ENCODE data around the gene CFAP70.
"Not testable (repeated sequence)": the region's sequence is repeated elsewhere in the genome, so short reads cannot be mapped to it uniquely, and the experiment has no call there.

Gene CFAP70

DNA sequence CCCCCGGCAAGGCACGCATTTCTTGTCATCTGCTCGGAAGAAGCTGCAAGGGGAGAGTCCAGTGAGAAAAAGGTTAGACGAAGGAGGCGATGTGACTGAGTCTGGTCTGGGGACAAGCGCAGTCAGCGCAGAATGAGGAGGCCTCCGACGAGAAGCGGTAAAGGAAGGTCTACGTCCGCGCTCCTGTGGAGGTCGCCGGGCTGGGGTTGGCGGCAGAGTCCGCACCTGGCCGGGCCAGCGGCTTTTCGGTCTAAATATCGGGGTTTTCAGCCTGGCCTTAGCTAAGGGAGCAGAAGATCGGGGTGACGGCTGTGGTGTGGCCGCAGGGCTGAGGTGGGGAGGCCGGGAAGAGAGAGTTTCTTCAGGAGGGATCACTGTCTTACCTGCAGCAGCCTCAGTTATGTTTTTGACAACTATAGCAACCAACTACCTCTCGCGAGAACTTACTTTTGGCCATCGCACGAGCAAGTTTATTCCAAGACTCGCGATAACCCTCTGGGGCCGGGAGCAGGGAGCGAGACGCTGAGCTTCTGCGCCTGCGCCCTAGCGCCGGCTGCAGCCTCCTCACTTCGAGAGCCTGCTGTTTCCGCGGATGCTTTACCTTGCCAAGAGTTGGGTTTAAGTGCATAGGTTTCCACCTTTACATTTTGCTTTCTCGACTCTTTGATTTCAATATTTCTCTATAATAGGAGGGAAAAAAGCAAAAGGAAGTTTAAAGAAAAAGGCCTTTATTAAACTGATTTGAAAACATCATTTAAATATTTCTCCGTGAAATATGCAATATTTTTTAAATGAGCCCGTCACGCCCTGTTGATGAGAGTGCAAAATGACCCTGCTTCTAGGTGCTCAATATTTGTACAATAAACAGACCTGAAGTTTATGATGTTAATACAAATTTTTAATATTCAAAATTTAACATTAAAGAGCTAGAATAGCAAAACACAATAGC, at the start of gene CFAP70:
Gene CFAP70 (minus strand): TSS at position 534 of the 949 bp plus-strand sequence. CDS start 4,068 bp downstream, outside the sequence.
- peak; percentile 97 for DNase-seq

- no peak for DNase-seq
These were observed 49.4 kb upstream of the CFAP70 start for GRCh38 chr10:73408061-73408460.

- no peak for DNase-seq
These were observed 48.8 kb upstream of the CFAP70 start for GRCh38 chr10:73407495-73407894.

- no peak for DNase-seq
These were observed 48.2 kb upstream of the CFAP70 start for GRCh38 chr10:73406846-73407245.

DNA sequence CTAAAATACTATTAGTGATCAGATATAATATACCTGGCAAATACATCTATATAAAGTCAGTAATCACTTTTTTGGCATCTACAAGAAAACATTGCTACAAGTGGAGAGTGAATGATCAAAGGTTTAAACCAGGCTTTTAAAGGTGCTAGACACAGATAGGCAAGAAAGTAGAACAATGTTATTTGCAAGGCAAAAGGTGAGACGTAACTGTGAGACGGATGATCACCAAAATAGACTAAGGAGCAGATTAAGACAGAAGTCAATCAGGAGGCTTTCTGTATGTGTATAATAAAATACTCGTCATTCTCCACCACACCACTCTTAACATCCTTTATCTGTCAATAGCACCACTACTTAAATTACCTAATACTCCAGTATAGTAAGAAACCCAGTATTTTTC, 46.9 kb upstream of the CFAP70 start:
- DNase-seq: no peak

GRCh38 chr10:73404690-73405089, 46.0 kb upstream of the CFAP70 start:
- no peak for DNase-seq

- DNase-seq: no peak
These were observed 43.0 kb upstream of the CFAP70 start for GRCh38 chr10:73401636-73402035.

- no peak for DNase-seq
These were observed 40.4 kb upstream of the CFAP70 start for GRCh38 chr10:73399063-73399462.

GRCh38 chr10:73398024-73398423, 39.4 kb upstream of the CFAP70 start:
- no peak for DNase-seq

- not testable (repeated sequence) for DNase-seq
These were observed 35.7 kb upstream of the CFAP70 start for GRCh38 chr10:73394325-73394724.

DNA sequence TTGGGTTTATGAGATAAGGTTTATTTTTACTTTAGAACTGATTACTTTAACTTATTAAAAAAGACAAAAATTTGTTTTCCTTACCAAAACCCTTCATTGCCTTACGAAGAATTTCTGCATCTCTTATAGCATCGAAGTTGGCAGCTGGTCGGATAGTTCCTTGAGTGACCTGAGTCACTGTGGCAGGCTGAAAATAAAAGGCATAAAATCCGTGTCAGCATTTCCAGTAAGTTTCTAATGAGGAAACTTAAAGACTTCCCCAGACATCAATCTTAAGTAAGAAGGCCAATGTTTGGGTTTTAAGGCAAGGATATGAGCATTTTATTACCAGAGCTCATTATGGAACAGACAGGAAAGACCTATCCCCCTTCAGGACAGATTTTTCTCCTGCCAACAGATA, 29.6 kb upstream of the CFAP70 start:
- no peak for DNase-seq

GRCh38 chr10:73386583-73386982, 27.9 kb upstream of the CFAP70 start:
- DNase-seq: no peak

- no peak for DNase-seq
These were observed 20.5 kb upstream of the CFAP70 start for GRCh38 chr10:73379064-73379748.

DNA sequence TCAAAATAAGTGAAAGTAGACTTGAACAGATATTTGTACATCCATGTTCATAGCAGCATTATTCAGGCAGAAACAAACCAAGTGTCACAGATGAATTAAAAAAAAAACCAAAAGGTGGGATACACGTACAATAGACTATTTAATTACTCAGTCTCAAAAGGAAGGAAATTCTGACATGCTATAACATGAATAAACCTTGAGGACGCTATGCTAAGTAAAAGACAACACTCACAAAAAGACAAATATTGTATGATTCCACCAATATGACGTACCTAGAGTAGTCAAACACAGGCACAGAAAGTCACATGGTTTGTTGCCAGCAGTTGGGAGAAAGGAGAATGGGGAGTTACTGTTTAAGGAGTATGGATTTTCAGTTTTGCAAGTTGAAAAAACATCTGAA, 18.0 kb upstream of the CFAP70 start:
- no peak for DNase-seq

DNA sequence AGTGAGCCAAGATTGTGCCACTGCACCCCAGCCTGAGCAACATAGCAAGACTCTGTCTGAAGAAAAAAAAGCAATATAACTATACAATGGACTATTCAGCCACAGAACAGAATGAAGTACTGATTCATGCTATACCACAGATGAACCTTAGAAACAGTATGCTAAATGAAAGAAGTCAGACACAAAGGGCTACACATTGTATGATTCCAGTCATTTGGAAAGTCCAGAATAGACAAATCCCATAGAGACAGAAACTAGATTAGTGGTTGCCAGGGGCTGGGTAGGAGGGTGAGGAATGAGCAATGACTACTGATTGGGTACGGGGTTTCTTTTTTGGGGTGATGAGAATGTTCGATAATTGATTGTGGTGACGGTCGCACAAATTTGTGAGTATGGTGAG, 9.6 kb upstream of the CFAP70 start:
- no peak for DNase-seq

- no peak for DNase-seq
These were observed 8.0 kb upstream of the CFAP70 start for GRCh38 chr10:73366381-73367298.

DNA sequence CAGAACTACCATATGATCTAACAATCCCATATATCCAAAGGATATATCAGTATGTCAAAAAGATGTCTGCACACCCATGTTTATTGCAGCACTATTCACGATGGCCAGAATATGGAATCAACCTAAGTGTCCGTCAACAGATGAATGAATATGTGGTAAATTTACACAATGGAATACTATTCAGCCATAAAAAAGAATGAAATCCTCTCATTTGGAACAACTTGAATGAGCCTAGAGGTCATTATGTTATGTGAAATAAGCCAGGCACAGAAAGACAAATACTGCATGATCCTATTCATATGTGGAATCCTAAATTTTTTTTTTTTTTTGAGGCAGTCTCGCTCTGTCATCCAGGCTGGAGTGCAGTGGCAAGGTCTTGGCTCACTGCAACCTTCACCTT, 6.3 kb upstream of the CFAP70 start:
- DNase-seq: no peak

GRCh38 chr10:73359492-73359891, 828 bp upstream of the CFAP70 start:
- no peak for DNase-seq

DNA sequence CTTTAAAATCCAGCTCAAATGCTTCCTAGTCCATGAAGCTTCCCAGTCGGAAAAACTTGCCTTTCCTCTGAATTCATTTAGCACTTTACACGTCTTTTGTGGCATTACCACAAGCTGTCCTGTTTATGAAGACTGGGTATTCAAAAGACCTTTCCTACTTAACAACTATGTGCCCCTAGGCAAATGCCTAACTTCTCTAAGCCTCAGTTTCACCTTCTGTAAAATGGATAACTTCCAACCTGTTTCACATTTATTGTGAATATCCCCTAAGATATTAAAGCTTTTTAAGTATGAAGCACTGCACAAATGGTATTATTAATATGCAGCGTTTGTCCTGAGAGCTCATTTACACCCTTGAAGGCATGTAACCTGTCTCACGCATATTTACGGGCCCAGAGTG, 843 bp downstream of the CFAP70 start:
- no peak for DNase-seq

DNA sequence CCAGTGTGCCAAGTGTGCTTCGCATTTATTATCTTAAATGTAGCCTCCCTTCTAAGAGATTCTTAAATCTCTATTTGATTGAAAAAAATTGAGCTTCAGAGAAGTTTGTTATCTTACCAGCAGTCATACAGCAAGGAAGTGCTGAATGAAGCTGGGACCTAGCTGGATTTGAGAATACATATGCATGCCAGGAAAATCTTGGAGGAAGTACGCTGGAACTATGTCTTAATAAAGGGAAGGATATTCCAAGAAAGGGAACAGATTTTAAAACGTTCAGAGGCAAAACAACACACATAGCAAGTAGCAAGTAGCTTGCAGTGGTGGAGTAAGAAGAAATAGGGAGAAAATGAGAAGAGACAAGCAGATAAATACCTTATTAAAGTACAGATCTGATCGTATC, 1.5 kb downstream of the CFAP70 start:
- DNase-seq: no peak

GRCh38 chr10:73344269-73344668, 14.4 kb downstream of the CFAP70 start:
- DNase-seq: no peak

DNA sequence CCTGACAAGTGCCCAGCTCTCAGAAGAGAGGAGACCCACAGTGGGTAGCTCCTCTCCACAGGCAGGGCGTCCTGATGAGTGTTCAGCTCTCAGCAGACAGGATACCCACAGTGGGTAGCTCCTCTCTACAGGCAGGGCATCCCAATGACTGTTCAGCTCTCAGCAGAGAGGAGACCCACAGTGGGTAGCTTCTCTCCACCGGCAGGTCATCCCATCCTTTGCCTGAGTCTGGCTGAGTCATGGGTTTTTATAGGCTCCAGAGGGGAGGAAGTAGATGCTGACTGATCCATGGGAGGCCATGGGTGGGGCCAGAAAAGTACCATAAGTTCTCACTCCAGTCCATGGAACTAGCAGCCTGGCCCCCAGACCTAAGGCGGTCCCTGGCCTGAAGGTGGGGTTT, 18.5 kb downstream of the CFAP70 start:
- DNase-seq: no peak

GRCh38 chr10:73339436-73339835, 19.2 kb downstream of the CFAP70 start:
- no peak for DNase-seq
